ENCODE results near the gene ITGB2. TPM values are rescaled to one million over a fixed set of nuclear protein-coding genes. Genes with fewer than 3 reads are reported as not detected.

The ITGB2 gene
- total RNA-seq, 2 donors from 2014 or later, result 16.7 to 63.6 TPM

DNA sequence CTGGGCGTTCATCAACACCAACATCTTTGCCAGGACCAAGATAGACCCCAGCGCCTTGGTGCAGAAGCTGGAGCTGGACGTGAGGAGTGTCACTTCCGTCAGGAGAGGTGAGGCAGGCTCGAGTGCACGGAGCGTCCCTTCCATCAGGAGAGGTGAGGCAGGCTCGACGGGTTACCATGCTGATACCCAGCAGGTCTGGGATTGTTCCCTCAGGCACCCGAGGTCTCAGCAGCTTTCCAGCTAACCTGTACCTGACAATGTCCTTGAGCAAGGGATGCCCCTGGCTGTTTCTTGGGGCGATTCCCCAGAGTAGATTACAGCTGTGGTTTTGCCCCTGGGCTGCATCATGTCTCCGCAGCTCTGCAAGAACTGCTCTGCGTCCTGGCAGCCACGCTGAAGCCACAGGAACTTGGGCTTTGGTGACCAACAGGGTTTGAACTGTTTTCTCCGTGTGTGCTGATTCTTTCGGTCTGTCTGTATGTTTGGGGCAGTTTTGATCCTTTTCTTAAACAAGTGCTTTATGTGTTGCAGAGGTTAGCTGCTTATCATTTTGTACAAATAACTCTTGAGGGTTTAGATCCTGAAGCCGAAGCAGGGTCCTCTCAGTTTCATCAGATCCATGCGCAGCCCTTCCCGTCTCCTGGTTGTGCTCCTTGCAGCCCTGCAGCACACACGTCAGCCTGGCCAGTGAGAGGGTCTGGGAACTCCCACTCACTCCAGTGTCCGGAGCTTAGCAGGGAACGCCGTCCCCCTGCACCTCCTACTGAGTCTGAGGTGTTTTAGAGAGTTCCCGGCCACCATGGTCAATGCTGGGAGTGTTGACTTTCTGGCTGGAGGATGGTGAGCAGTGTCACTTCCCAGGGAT is 23.2 kb upstream of the ITGB2 start:
- Histone ChIP-seq H3K36me3 (peaks cover 17% of the 10 kb centered on the region), H3K27ac (no peak overlapping the region), H3K9me3 (no peaks in the 10 kb centered on the region), H3K27me3 (no peaks in the 10 kb centered on the region), H3K4me3 (no peak overlapping the region), H3K4me1 (peaks cover 0 to 49% of the 10 kb centered on the region in 2 donors)
- no peak for DNase-seq (ENCODE audit: low spot score)
- TF ChIP-seq, protein P1, sequence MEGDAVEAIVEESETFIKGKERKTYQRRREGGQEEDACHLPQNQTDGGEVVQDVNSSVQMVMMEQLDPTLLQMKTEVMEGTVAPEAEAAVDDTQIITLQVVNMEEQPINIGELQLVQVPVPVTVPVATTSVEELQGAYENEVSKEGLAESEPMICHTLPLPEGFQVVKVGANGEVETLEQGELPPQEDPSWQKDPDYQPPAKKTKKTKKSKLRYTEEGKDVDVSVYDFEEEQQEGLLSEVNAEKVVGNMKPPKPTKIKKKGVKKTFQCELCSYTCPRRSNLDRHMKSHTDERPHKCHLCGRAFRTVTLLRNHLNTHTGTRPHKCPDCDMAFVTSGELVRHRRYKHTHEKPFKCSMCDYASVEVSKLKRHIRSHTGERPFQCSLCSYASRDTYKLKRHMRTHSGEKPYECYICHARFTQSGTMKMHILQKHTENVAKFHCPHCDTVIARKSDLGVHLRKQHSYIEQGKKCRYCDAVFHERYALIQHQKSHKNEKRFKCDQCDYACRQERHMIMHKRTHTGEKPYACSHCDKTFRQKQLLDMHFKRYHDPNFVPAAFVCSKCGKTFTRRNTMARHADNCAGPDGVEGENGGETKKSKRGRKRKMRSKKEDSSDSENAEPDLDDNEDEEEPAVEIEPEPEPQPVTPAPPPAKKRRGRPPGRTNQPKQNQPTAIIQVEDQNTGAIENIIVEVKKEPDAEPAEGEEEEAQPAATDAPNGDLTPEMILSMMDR (IDR thresholded peaks at IDR 0.05), result no peak

DNA sequence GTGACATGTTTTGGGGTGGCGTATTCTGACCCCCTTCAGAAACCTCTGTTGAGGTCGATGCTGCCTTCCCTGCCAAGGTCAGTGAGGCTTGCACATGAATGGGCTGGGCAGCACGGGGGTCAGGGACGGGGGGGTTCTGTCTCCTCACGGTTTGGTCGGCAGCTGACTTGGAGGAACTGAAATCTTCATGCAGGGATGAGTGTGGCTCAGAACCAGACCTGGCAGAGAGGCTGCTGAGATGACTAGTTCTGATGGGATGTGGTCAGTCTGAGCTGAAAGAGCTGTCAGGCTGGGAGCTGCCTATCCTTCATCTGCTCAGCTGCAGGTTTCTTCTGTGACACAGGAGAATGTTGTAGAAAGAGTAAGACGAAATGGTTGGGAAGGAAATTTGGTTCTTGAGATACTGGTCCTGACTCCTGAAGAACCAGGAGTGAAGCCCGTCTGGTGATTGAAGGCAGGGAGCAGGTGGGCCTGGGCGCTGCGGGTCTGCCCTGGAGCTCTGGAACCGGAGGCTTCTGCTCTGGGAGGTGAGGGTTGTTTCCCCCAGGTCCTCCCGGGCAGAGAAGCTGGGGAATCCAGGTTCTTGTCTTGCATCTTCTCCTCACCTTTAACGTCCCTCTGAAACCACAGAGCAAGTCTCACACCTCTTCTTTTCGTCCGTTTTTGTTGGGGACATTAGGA is 22.4 kb upstream of the ITGB2 start:
- Histone ChIP-seq H3K9me3 (no peaks in the 10 kb centered on the region), H3K4me3 (no peak overlapping the region), H3K27ac (no peak overlapping the region), H3K4me1 (peaks cover 0 to 44% of the 10 kb centered on the region in 2 donors), H3K27me3 (no peaks in the 10 kb centered on the region), H3K36me3 (peaks cover 17% of the 10 kb centered on the region)
- no peak for DNase-seq (ENCODE audit: low spot score)
- TF ChIP-seq, protein P1 (IDR thresholded peaks at IDR 0.05), result no peak

DNA sequence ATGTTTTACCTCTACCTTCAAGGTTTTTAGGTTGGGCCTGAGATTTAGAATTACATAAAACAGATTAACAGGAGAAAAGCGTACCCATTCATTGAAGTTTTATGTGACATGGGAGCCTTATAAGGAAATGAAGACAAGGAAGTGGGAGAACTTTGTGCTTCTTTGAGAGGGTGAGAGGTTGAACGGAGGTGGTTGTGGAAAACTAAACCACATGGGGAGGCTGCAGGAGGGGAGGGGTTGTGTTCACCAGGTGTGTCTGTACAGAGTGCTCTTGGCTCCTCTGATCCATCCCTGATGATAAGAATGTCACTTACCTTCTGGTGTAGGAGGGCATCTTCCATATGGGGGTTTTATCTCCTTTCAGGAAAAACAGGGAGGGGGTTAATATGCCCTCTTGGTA is 21.9 kb upstream of the ITGB2 start:
- H3K27me3 ChIP-seq, result no peaks in the 10 kb centered on the region
- no peak overlapping the region for H3K4me3 ChIP-seq
- H3K36me3 ChIP-seq, result peaks cover 17% of the 10 kb centered on the region
- DNase-seq (ENCODE audit: low spot score), result no peak
- H3K9me3 ChIP-seq, result no peaks in the 10 kb centered on the region
- no peak overlapping the region for H3K27ac ChIP-seq
- TF ChIP-seq, protein P1 (IDR thresholded peaks at IDR 0.05), result no peak
- peaks cover 0 to 40% of the 10 kb centered on the region in 2 donors for H3K4me1 ChIP-seq

DNA sequence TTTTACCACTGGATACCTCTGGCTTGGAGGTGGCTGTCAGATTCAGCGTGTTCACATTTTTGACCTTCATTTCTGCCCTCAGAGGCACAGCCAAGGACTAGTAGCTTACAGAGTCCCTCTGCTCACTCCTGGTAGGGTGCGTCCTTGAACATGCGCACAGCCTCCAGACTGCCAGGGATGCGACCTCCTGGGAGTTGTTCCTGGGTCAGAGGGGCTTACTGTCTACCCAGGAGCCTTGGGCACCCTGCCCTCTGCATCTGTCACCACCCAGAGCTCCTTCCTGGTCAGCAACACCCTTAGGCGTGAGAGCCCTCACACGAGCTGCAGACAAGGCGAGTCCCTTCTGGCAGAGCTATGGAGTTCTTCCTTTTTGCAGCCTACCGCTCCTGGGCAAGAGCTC is 20.9 kb upstream of the ITGB2 start:
- H3K4me1 ChIP-seq, result peaks cover 0 to 30% of the 10 kb centered on the region in 2 donors
- no peaks in the 10 kb centered on the region for H3K9me3 ChIP-seq
- H3K4me3 ChIP-seq, result no peak overlapping the region
- no peak for DNase-seq (ENCODE audit: low spot score)
- H3K36me3 ChIP-seq, result peaks cover 17% of the 10 kb centered on the region
- no peaks in the 10 kb centered on the region for H3K27me3 ChIP-seq
- no peak overlapping the region for H3K27ac ChIP-seq
- TF ChIP-seq, protein P1 (IDR thresholded peaks at IDR 0.05), result no peak

DNA sequence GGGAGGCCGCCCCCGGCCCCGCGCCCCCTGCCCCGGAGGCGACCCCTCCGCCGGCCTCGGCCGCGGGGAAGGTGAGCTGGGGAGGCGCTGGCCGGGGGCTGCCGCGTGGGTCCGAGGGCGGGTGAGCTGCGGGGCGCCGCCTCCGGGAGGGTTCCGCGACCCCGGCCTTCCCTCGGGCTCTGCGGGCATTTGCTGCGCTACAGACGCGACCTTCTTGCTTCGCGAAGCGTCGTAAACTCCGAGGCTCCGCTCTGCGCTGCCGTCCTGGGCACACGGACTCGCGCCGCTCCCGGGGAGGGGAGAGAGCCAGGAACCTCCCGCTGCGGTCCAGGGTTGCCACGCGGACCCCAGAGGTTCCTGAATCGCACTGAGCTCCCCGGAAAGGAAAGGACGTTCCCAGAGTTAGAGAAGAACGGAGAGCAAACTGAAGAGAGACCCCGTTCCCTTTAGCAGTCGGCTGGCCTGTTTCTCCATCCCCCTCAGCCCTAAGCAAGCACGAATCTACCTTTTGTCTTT is 19.5 kb upstream of the ITGB2 start:
- peak overlapping the region; percentile 69 to 75 for H3K4me3 ChIP-seq
- no peaks in the 10 kb centered on the region for H3K27me3 ChIP-seq
- DNase-seq (ENCODE audit: low spot score), result no peak
- H3K9me3 ChIP-seq, result no peaks in the 10 kb centered on the region
- peak overlapping the region; percentile 70 to 80 for H3K27ac ChIP-seq
- H3K36me3 ChIP-seq, result peaks cover 17% of the 10 kb centered on the region
- TF ChIP-seq, protein P1 (IDR thresholded peaks at IDR 0.05), result no peak
- peaks cover 0 to 25% of the 10 kb centered on the region in 2 donors for H3K4me1 ChIP-seq
